ENCODE measurements around the gene USH2A. TPM values are rescaled to one million over a fixed set of nuclear protein-coding genes. Genes with fewer than 3 reads are reported as not detected.

The USH2A gene
- total and polyA plus RNA-seq, 8 donors: 0.37 to 0.58 TPM; not detected in 6

DNA sequence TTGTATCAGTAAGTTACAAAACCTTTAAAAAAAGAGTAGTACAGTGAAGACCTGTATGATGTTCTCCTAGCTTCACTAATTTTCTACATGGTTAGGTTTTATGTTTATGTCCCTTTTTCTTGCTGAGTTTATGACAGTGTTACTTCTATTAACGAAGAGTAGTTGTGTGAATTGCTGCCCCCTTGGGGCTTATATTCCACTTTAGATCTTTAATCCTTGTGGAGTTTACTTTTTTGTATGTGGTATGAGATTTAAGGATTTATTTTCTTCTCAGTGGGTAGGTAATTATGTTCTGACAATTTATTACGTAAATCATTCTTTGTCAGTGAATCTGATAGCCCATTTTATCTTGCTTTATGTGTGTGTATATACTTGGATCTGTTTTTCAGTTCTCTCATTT is 841.4 kb downstream of the USH2A start:
- intact Hi-C loops (cut with DNase I; ENCODE audit: low total_unique reads): no loop called here
- H3K27ac ChIP-seq: no peak overlapping the region
- peaks cover 0 to 15% (median 9%) of the 10 kb centered on the region in 4 donors for H3K4me1 ChIP-seq
- no peaks in the 10 kb centered on the region for H3K27me3 ChIP-seq
- DNase-seq: no peak
- no peak for TF ChIP-seq EP300 (IDR thresholded peaks at IDR 0.05)
- TF ChIP-seq, protein P1, sequence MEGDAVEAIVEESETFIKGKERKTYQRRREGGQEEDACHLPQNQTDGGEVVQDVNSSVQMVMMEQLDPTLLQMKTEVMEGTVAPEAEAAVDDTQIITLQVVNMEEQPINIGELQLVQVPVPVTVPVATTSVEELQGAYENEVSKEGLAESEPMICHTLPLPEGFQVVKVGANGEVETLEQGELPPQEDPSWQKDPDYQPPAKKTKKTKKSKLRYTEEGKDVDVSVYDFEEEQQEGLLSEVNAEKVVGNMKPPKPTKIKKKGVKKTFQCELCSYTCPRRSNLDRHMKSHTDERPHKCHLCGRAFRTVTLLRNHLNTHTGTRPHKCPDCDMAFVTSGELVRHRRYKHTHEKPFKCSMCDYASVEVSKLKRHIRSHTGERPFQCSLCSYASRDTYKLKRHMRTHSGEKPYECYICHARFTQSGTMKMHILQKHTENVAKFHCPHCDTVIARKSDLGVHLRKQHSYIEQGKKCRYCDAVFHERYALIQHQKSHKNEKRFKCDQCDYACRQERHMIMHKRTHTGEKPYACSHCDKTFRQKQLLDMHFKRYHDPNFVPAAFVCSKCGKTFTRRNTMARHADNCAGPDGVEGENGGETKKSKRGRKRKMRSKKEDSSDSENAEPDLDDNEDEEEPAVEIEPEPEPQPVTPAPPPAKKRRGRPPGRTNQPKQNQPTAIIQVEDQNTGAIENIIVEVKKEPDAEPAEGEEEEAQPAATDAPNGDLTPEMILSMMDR (IDR thresholded peaks at IDR 0.05): no peak
- TF ChIP-seq POLR2AphosphoS5 (IDR thresholded peaks at IDR 0.05): no peak
- no peak for TF ChIP-seq POLR2A (IDR thresholded peaks at IDR 0.05)
- peaks cover 11 to 81% (median 66%) of the 10 kb centered on the region in 4 donors for H3K36me3 ChIP-seq
- no peak overlapping the region for H3K4me3 ChIP-seq
- WGBS, 5 donors: 84 to 89% (median 87%) methylated on average over 2 of the region's 2 CpGs
- no peaks in the 10 kb centered on the region for H3K9me3 ChIP-seq

Small RNAs within 50 kb of the gene (small RNA-seq; reads per million reads assigned to genes)
- gene MRPS18BP1: 0 reads per million in 4 donors
- 0 to 0.14 (median 0.05) reads per million in 4 donors for gene RF00108
